ENCODE data around the gene MAP3K8.
"Not testable (repeated sequence)": the region's sequence is repeated elsewhere in the genome, so short reads cannot be mapped to it uniquely, and the experiment has no call there.

The MAP3K8 gene

DNA sequence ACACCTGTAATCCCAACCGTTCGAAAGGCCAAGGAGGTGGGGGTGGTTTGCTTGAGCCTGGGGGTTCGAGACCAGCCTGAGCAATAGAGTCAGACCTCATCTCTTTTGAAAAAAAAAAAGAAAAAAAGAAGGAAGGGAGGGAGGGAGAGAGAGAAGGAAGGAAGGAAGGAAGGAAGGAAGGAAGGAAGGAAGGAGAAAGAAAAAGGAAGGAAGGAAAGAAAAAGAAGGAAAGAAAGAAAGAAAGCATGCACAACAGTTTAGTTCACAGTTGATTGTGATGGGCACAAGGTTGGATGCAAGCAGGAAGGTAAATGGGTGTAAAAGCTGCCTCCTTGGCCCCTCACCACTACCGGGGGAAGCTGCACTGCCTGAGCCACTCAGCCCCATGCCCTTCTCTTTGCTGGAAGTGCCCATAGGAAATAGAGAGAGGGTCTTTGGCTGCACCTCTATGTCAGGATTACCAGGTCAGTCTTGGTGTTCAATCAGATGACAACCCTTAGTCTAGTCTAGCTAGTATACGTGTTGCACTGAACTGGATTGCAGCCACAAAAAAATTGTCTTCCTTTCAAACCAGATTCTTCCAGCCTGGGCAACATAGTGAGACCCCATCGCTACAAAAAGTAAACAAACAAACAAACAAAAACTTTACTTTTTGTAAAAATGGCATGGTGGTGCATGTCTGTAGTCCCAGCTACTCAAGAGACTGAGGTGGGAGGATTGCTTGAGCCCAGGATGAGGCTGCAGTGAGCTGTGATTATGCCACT lies 20.0 kb downstream of the MAP3K8 start:
- no peak for DNase-seq

DNA sequence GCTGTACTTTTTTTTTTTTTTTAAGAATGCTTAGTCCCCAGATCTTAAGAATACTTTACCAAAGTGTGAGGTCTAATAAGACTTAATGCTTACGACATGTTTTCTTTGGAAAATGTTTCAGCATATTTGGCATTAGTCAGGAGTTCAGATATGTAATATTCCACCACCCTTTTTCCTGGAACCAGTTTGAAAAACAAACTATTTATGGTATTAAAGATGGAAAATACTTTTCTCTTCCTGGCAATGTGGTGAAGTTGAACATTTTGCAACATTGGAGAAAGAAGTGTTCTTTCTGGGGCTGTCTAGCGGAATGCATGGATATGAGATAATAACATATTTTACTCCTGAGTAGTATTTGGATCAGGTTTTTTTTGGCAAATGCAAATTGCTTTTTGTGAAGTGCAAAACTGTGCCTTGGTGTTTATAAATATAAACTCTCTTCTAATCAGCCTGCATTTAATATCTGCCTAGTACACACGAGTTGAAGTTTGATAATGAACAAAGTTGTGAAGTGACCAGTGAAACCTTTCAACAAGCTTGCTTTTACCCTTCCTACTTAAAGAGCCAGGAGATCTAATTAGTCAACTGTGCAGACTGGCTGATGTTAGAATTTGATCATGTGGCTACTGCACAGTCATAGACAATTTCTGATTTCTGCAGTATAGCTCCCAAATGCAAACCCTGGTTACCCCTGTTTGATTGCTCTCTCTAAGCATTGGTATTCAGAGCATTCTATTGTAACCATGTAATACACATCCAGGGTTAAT lies 20.9 kb downstream of the MAP3K8 start:
- no peak for DNase-seq

GRCh38 chr10:30455816-30456215 lies 21.8 kb downstream of the MAP3K8 start:
- DNase-seq = no peak

DNA sequence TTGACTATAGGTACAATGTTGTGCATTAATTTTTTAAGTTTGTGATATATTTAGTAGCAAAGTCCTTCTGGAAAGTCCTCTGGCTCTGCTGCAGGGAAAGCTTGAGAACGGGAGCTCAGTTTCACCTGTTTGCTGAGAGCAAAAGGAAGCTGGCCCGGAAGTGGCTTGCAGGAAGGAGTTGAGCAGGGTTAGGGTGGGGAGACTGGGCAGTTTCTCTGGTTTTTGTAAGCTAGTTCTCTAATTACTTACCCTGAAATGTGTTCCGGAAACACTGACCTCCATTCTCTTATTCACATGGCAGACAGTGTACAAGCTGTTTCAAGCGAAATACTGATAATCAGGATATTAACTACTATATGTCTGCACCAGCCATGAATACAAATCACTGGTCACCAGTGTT lies 22.3 kb downstream of the MAP3K8 start:
- DNase-seq = no peak

DNA sequence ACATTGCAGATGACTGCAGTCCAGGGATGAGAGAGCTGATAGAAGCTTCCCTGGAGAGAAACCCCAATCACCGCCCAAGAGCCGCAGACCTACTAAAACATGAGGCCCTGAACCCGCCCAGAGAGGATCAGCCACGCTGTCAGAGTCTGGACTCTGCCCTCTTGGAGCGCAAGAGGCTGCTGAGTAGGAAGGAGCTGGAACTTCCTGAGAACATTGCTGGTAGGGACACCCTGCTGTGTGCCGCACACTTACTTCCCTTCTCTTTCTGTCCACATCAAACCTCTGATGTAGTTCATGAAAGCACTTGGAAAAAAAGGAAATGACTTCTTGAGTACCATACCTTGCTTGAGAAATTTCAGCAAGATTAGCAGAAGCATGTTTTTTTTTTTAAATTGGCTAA lies 25.3 kb downstream of the MAP3K8 start:
- no peak for DNase-seq

GRCh38 chr10:30460121-30460520 lies 26.1 kb downstream of the MAP3K8 start:
- no peak for DNase-seq

DNA sequence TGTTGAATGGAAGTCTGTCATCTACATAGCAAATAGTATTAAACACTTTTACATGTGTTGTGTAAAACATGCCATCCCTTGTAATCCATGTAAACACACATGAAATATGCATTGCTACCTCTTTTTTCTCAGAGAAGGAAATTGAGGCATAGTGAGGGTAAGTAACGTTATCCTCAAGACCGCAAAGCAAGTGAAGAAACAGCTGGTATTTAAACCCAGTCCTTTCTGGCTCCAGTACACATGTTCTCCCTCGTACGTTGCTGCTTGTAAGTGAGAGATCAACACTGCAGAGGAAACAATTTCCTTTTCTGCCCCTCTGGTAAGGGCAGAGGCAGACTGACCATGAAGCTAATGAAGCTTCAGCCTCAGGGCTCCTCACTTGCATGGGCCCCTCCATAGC lies 28.5 kb downstream of the MAP3K8 start:
- no peak for DNase-seq

- no peak for DNase-seq
Observed at GRCh38 chr10:30463944-30464451, 30.0 kb downstream of the MAP3K8 start.

- no peak for DNase-seq
Observed at GRCh38 chr10:30464675-30465074, 30.7 kb downstream of the MAP3K8 start.

GRCh38 chr10:30466445-30466844 lies 32.5 kb downstream of the MAP3K8 start:
- no peak for DNase-seq

GRCh38 chr10:30467651-30468338 lies 33.8 kb downstream of the MAP3K8 start:
- no peak for DNase-seq

- DNase-seq = no peak
Observed at GRCh38 chr10:30472414-30473155, 38.6 kb downstream of the MAP3K8 start.

GRCh38 chr10:30475515-30475914 lies 41.5 kb downstream of the MAP3K8 start:
- DNase-seq = not testable (repeated sequence)

DNA sequence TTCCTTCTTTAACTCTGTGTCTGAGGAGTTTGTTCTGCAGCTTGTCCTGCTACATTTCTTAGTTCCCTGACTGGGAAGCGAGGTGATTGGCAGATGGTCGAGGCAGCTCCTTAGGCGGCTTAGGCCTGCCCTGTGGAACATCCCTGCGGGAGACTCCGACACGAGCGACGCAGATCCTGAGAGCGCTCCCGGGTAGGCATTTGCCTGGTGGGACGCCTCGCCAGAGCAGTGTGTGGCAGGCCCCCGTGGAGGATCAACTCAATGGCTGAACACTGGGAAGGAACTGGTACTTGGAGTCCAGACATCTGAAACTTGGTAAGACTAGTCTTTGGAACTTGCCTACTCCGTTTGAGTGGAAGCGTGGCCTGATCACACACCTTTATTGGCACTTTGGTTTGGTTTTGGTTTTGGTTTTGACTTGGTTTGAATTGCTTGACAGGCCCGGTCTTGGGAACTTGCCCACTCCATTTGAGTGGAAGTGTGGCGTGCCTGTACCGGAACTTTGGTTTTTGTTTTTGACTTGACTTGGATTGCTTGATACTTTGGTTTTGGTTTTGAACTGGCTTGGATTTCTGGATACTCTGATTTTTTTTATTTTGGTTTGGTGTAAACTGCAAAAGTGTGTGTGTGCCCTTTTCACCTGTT lies 42.6 kb downstream of the MAP3K8 start:
- no peak for DNase-seq

GRCh38 chr10:30479513-30479912 lies 45.5 kb downstream of the MAP3K8 start:
- not testable (repeated sequence) for DNase-seq

DNA sequence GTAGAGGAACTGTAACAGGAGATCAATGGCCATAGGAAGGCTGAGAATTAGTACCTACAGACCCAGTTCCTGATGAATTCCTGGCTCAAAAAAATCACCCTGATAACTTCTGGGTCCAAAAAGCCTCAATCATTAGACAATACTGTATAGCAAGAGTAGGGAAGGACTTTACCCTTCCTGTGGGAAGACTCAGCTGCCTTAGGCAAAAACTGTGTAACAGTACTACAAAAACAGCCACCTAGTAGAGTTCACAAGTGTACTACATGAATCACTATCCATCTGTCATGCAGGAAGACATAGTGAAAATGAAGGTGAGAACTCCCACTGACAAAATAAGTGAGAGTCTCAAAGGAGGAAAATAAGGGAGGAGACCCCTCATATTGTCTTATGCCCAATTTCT lies 47.6 kb downstream of the MAP3K8 start:
- DNase-seq = no peak

DNA sequence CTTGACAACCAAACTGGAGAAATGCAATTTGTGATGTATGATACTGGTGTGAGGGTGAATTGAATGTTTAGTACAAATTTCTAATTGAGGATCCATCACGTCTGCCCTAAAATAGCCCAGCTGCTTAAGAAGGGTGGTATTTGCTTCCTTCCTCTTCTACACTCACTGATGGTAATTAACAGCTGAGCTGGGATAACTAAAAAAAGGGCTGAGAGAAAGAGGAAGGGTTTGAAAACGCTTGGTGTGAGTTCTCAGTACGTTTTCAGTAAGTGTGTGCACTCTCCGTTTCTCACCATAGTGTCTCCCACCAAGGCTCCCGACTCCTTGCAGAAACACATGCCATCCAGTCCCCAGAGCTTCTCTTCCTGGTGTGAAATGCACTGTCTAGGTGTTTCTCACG lies 54.3 kb downstream of the MAP3K8 start:
- no peak for DNase-seq

GRCh38 chr10:30489346-30489745 lies 55.4 kb downstream of the MAP3K8 start:
- DNase-seq = no peak

- DNase-seq = no peak
Observed at GRCh38 chr10:30490289-30491000, 56.5 kb downstream of the MAP3K8 start.

GRCh38 chr10:30491204-30491915 lies 57.4 kb downstream of the MAP3K8 start:
- DNase-seq = no peak

GRCh38 chr10:30491916-30492515 lies 58.0 kb downstream of the MAP3K8 start:
- no peak for DNase-seq
